NCI-H345 treated with DMSO at 0.1 percent for 48 hours (cell line): ENCODE measurements around the gene CIT.

Experiments used
- DNase-seq: peaks from one replicate; lab custom pipeline; 2025; ENCODE audit not compliant: unreplicated experiment; lab: John Stamatoyannopoulos, UW

The CIT gene

GRCh38 chr12:119864591-119864990 lies 12.5 kb downstream of the CIT start:
- DNase-seq = no peak

- DNase-seq = no peak
Observed at GRCh38 chr12:119859241-119859640, 17.9 kb downstream of the CIT start.

- DNase-seq = no peak
Observed at GRCh38 chr12:119857041-119857591, 20.0 kb downstream of the CIT start.

GRCh38 chr12:119850330-119850729 lies 26.8 kb downstream of the CIT start:
- no peak for DNase-seq

- DNase-seq = no peak
Observed at GRCh38 chr12:119843100-119843499, 34.0 kb downstream of the CIT start.

- no peak for DNase-seq
Observed at GRCh38 chr12:119842380-119842779, 34.7 kb downstream of the CIT start.

GRCh38 chr12:119841433-119842210 lies 35.5 kb downstream of the CIT start:
- no peak for DNase-seq

GRCh38 chr12:119840582-119840981 lies 36.5 kb downstream of the CIT start:
- DNase-seq = no peak

GRCh38 chr12:119840168-119840567 lies 37.0 kb downstream of the CIT start:
- DNase-seq = no peak

- no peak for DNase-seq
Observed at GRCh38 chr12:119838826-119839600, 38.1 kb downstream of the CIT start.

GRCh38 chr12:119836781-119837180 lies 40.3 kb downstream of the CIT start:
- DNase-seq = no peak

- no peak for DNase-seq
Observed at GRCh38 chr12:119835068-119835467, 42.1 kb downstream of the CIT start.

GRCh38 chr12:119829439-119829838 lies 47.7 kb downstream of the CIT start:
- DNase-seq = no peak

GRCh38 chr12:119828300-119828699 lies 48.8 kb downstream of the CIT start:
- DNase-seq = no peak

- no peak for DNase-seq
Observed at GRCh38 chr12:119827760-119828159, 49.4 kb downstream of the CIT start.

GRCh38 chr12:119826661-119827445 lies 50.3 kb downstream of the CIT start:
- DNase-seq = no peak

- DNase-seq = no peak
Observed at GRCh38 chr12:119825262-119825661, 51.9 kb downstream of the CIT start.

- no peak for DNase-seq
Observed at GRCh38 chr12:119822046-119822445, 55.1 kb downstream of the CIT start.

GRCh38 chr12:119819322-119819721 lies 57.8 kb downstream of the CIT start:
- DNase-seq = no peak

- DNase-seq = no peak
Observed at GRCh38 chr12:119817546-119818343, 59.4 kb downstream of the CIT start.
